Measurements from ENCODE around the gene TNS1. TPM values are rescaled to one million over a fixed set of nuclear protein-coding genes. Genes with fewer than 3 reads are reported as not detected.

TNS1 gene
- total RNA-seq, 1 experiment from 2014 or later = 0.74 TPM

- DNase-seq (ENCODE audit: low spot score) = no peak
Observed at GRCh38 chr2:217798743-217799562, 203.8 kb downstream of the TNS1 start.

GRCh38 chr2:217798191-217798590 lies 204.6 kb downstream of the TNS1 start:
- no peak for DNase-seq (ENCODE audit: low spot score)

GRCh38 chr2:217797661-217798069 lies 205.1 kb downstream of the TNS1 start:
- no peak for DNase-seq (ENCODE audit: low spot score)

DNA sequence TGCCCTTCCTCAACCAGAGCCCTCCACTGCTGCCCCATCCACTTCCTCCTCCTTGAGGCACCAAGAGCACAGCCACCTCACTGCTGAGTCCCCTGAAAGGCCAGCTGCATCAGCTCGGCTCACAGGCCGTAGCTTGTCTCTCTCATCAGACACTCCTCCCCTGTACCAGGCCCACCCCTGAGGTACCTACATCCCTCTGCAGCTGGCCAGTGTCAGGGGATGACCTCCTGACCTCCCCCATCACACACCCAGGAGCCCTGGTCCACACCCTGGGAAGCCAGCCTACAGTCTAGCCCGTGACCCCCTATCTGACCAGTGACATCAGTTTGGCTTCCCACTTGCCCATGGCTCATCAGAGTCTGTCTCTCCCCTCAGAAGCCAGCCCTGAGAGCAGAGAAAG lies 205.6 kb downstream of the TNS1 start:
- DNase-seq (ENCODE audit: low spot score) = no peak

DNA sequence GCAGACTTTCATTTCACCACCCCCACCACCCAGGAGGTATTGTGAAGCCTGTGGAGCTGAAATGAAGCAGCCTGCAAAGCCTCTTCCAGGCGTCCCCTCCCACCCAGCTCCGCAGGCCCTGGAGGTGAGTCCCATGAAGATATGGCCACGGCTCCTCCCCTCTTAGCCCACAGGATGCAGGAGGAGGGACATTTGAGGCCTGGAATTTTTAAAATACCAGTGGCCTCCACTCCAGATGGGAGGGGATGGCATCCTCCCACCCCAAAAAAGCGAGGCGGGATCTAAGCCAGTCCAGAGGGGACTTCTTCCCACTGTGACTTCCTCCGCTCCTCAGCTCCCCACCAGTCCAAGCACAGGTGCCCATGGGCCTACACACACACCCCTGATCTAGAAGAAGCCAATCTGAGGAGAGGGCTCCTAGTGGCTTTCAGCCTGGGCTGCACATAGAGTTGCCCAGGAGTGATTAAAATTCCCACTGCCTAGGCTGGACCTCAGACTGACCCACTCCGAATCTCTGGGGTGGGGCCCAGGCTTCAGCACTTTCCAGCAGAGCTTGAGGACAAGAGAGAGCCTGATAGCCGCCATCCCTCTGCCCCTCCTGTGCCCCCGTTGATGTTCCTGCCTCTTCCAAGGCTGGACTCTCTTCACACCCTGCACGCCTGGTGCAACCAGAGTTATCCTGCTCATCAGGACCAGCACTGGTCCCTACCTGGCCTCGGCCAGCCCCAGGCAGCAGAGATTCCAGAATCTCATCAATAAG lies 206.9 kb downstream of the TNS1 start:
- DNase-seq (ENCODE audit: low spot score) = no peak

GRCh38 chr2:217795067-217795466 lies 207.7 kb downstream of the TNS1 start:
- DNase-seq (ENCODE audit: low spot score) = no peak

DNA sequence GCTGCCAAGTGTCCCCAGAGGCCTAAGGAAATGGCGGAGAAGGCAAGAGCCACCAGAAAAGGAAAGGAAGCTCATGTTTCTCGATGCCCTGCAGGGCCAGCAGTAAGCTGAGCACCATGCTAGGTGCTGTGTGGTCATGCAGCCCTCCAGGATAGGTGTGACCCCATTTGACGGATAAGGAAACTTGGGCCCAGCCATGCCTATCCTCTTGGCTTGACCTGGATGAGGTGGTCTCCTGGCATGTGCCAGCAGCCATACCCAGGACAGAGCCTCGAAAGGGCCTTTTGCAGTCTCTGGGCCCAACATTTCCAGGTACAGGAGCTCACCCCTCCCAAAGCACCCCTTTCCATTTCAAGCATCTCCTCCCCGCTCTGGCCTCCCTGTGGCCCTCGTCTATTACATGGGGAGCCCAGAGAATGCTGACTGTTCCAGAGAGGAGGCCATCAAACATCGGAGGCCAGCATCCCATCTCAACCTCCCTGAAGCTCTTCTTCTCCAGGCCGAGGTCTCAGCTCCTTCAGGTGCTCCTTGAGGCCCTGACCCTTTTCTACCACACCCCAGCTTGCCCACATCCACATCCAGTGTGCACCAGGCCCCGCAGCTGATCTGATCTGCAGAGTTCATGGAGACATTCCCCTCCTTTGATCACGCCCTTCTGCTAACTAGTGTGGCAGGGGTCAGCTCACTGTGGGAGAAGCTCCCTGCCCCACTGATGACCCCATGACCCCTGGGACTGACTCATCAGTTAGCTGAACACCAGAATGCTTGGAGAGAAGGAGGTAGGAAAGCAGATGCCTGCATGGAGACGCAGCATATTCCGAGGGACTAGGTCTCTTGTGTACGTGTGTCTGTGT lies 208.4 kb downstream of the TNS1 start:
- DNase-seq (ENCODE audit: low spot score) = no peak

- no peak for DNase-seq (ENCODE audit: low spot score)
Observed at GRCh38 chr2:217793566-217794132, 209.1 kb downstream of the TNS1 start.

DNA sequence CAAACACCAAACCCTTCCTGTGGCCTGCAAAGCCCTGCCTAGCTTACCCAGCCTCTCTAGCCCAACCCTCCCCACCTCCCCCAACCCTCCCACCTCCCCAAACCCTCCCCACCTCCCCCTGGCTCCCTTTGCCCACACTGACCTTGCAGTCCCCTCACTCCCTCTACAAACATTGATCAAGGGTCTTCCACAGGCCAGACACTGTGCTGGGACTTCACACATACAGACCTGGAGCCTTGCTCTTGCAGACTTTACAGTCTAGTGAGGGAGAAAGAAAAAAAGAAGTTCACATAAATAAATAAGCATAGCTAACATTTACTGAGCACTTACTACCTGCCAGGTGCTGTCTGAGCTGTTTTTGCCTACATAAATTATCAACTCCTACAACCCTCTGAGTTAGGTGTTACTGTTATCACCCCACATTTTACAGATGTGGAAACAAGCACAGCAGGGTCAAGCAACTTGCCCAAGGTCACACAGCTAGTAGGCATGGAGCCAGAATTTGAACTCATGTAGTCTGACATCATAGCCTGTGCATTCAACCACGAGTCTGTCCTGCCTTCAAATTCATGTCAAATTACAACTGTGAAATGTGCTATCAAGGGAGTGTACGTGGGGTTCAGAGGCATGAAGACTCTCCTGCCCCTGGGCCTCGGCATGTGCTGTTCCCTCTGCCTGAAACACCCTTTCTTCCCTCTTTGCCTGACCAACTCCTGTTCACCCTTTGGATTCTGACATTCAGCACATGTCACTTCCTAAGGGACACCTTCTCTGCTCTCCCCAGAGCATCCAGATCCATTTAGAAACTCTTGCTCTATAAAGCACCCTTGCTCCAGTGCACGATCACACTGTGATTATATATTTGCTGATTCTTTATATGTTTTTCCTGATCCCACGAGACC lies 209.9 kb downstream of the TNS1 start:
- no peak for DNase-seq (ENCODE audit: low spot score)

DNA sequence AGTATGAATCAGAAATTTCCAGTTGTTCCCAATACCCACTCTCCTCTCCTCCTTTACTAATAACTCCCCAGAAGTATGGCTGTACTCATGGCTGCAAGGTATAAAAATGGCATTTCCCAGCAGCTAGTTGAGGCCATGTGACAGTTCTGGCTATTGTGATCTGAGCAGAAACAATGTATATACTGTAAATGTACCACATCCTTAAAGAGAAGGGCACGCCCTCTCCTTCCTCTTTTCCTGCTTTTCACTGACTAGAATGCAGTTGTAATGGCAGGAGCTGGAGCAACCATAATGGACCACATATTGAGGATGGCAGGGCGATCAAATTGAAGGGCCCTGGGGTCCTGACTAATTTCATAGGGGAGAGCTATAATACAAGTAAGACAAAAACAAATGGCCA lies 211.2 kb downstream of the TNS1 start:
- DNase-seq (ENCODE audit: low spot score) = no peak

DNA sequence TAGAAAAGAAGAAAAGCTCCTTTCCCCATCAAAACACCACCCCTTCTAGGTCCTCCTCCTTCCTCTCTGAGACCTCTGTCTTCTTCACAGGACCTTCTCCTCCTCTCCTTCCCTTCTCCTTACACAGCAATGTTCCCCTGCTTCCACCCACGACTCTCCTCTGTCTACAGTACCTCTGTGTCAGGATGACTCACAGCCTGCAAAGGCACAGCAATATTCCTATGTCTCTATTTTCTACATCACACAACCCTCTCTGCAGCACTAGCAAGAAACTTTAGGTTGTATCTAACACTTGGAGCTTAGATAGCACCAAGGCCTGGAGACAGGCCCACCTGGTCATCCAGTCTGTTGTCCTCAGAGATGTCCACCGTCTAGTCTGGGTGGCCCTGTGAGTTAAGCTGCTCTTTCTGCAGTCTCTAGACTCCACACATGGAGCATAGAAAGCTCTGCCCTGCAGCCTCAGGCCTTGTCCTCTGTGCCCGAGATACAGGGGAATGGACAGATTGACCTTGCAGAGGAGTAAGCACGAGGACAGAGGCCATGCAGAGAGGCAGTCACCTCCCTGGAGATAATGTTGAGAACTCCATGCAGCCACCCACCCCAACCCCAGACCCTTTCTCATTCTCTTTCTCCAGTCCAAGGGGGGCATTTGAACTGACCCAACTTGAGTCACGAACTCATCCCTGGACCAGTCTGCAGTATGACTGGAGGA lies 212.0 kb downstream of the TNS1 start:
- DNase-seq (ENCODE audit: low spot score) = no peak

DNA sequence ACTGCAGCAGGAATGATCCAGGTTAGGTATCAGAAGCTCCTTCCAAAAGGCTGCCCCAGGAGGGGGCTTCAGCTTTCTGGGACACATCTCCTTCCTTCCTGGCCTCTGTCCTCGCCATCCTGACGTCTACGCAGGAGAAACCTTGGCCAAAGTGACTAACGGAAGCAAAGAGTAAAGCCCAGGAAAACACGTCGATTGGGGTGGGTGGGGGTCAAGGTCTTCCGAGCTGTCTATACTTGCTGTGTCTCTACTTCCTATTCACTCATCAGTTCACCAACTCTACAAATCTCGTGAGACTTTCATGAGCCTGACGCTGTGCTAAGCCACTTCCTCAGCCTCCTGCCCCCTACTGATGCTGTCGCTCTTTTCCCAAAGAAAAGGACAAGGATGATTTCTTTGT lies 212.6 kb downstream of the TNS1 start:
- DNase-seq (ENCODE audit: low spot score) = no peak

DNA sequence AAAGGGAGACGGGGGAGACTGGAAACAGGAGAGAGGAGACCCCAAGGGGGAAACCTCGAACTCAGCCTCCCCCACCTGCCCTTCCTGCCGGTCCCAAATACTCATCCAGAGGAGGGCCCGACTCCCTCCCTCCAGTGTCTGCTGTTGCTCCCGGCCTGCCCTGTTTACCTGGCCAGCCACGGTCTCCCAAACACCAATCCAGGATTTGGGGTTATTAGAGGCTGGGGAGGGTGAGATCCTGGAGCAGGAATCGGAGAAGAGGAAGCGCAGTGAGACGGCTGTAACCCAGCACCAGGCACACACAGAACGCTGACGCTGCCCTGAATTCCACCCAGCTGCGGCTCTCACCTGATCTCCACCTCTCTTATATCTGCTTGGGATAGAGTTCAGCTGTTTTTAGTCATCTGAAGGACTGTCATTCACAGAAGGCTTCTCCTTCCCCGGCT lies 213.0 kb downstream of the TNS1 start:
- no peak for DNase-seq (ENCODE audit: low spot score)

DNA sequence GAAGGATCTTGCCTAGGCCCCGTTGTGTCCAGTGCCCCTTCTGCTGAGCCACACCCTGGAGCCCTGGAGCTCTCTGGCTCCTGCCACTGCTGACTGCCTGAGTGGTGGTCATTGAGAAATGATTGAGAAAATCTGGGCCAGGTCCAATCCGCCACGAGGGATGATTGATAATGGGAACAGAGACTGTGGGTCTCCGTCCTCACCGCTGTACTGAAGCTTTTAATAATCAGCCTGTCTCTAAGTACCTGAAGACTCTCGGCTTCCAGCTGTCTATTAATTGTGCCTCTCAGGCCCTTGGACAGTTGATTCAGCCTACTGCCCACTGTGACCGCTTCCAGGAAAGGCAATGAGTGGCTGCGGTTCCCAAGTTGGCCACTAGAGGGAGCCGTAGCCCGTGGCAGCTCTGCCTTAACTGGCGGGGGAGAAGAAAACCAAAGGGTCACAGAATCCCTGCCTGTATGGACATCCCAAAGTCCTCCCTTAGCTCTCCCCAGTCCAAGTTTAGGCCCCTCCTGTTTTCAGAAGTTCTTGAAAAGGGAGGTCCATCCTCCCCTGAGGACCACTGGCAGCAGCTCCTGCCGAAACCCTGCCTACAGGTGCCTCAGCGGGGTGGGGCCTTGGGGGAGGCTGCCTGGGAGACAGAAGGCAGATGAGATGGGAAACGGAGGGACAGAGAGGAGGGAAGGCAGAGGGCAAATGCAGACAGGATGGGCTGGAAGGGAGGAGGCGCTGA lies 213.6 kb downstream of the TNS1 start:
- DNase-seq (ENCODE audit: low spot score) = peak; percentile 34

- DNase-seq (ENCODE audit: low spot score) = peak; percentile 1
Observed at GRCh38 chr2:217788669-217789002, 214.2 kb downstream of the TNS1 start.

DNA sequence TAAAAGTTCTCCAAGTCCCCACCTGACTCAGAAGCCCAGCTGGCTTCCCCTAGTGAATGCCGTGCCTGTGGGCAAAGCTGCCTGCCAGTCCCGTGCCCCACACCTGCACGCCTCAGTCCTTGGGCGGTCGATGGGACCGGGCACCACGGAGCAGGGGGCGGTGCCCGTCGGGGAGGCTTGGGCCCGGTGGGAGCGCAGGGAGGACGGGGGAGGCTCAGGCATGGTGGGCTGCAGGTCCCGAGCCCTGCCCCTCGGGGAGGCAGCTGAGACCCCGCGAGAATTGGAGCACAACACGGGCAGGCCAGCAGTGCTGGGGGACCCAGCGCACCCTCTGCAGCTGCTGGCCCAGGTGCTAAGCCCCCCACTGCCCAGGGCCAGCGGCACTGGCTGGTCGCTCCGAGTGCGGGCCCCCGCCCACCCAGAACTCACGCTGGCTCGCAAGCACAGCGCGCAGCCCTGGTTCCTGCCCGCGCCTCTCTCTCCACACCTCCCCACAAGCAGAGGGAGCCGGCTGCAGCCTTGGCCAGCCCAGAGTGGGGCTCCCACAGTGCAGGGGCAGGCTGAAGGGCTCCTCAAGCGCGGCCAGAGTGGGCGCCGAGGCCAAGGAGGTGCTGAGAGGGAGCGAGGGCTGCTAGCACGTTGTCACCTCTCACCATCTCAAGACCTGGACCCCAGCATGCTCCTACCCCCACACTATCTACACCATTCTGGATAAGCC lies 215.5 kb downstream of the TNS1 start:
- no peak for DNase-seq (ENCODE audit: low spot score)

- DNase-seq (ENCODE audit: low spot score) = peak; percentile 2
Observed at GRCh38 chr2:217786560-217786959, 216.2 kb downstream of the TNS1 start.

DNA sequence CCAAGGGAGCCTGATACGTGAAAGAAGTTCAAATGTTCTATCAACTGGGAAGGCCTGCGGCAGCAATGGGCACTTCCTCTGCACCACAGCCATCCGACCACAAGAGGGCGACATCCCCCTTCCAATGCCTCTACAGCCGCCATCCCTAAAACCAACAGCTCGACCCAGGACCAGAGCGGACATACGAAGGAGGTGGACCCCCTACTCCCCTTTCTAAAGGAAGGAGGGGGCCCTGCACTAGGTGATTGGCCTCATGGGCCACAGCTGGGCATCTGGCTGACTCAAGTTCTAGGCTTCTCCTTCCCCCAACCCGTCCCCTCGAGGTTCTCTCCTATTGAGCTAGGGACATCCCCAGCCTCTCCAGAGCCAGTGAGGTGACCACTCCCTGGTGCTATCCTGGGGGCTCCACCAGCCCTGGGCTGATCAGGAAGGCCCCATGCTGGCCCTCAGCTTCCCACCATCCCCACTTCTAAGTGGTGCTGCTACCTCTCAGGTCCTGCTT lies 217.2 kb downstream of the TNS1 start:
- DNase-seq (ENCODE audit: low spot score) = peak; percentile 57

Measured in H4 (cell line).